GM23248 (cell line): Measurements from ENCODE around the gene CYTH4.

Experiments
- EZH2 ChIP-seq: fragments of 200-600 bp; sonication (generic); IDR thresholded peaks from 2 replicates; pipeline ENCODE4 v1.6.1; 2018; ENCODE audit warnings: antibody characterized with exemption, mild to moderate bottlenecking; ENCODE audit not compliant: insufficient read depth, poor library complexity, severe bottlenecking
- EZH2phosphoT487 ChIP-seq: fragments of 200-600 bp; sonication (generic); IDR thresholded peaks from 2 replicates; pipeline ENCODE4 v1.6.1; 2018; ENCODE audit warnings: antibody characterized with exemption, moderate library complexity, mild to moderate bottlenecking, low read depth; ENCODE audit not compliant: insufficient read depth

- no peak for TF ChIP-seq EZH2phosphoT487
- no peak for TF ChIP-seq EZH2
Observed at GRCh38 chr22:37284126-37284804, 2.0 kb downstream of the CYTH4 start.
